ENCODE measurements around the gene PEMT. TPM values are rescaled to one million over a fixed set of nuclear protein-coding genes. Genes with fewer than 3 reads are reported as not detected.
"Not testable (repeated sequence)": the region's sequence is repeated elsewhere in the genome, so short reads cannot be mapped to it uniquely, and the experiment has no call there.

Gene PEMT
- polyA plus RNA-seq = 10 to 100 TPM; 27.2 to 34.2 TPM

GRCh38 chr17:17591355-17592298 lies at the start of gene PEMT:
TSS of gene PEMT (minus strand) at chr17:17591708. CDS start at chr17:17591626, 82 bp downstream.
- Histone ChIP-seq H3K4me1 (ENCODE audit: control insufficient read depth in 2 of 2, insufficient read depth in 2 of 2, low read length in 1 of 2) (peaks cover 2 to 16% of the 10 kb centered on the region in 2 donors), H3K27ac (ENCODE audit: low read depth in 2 of 2, low read length in 1 of 2) (peak within 1 kb of the TSS; percentile 95 to 97), H3K27me3 (ENCODE audit: control insufficient read depth in 1 of 2, insufficient read depth in 2 of 2, low read length in 2 of 2) (no peaks in the 10 kb centered on the region), H3K9me3 (ENCODE audit: control insufficient read depth in 2 of 2, insufficient read depth in 1 of 2, low read depth in 1 of 2, low read length in 1 of 2) (no peaks in the 10 kb centered on the region), H3K36me3 (ENCODE audit: control insufficient read depth in 2 of 2, insufficient read depth in 2 of 2, low read length in 1 of 2) (no peaks in the 10 kb centered on the region), H3K4me3 (ENCODE audit: low read depth in 1 of 2, low read length in 2 of 2) (peak within 1 kb of the TSS; percentile 59 to 92)
- WGBS, 2 donors = 0 to 1% methylated on average over 86 of the region's 86 CpGs

GRCh38 chr17:17639661-17640270 lies 48.3 kb upstream of the PEMT start:
- not testable (repeated sequence) for H3K4me1 ChIP-seq (ENCODE audit: control insufficient read depth in 2 of 2, insufficient read depth in 2 of 2, low read length in 1 of 2); H3K27ac ChIP-seq (ENCODE audit: low read depth in 2 of 2, low read length in 1 of 2); H3K4me3 ChIP-seq (ENCODE audit: low read depth in 1 of 2, low read length in 2 of 2); H3K9me3 ChIP-seq (ENCODE audit: control insufficient read depth in 2 of 2, insufficient read depth in 1 of 2, low read depth in 1 of 2, low read length in 1 of 2); H3K27me3 ChIP-seq (ENCODE audit: control insufficient read depth in 1 of 2, insufficient read depth in 2 of 2, low read length in 2 of 2); H3K36me3 ChIP-seq (ENCODE audit: control insufficient read depth in 2 of 2, insufficient read depth in 2 of 2, low read length in 1 of 2)
- 57 to 61% methylated on average over 9 of the region's 9 CpGs for WGBS, 2 donors

GRCh38 chr17:17638467-17638866 lies 47.0 kb upstream of the PEMT start:
- WGBS, 2 donors = 53 to 77% methylated on average over 2 of the region's 2 CpGs
- Histone ChIP-seq H3K9me3 (ENCODE audit: control insufficient read depth in 2 of 2, insufficient read depth in 1 of 2, low read depth in 1 of 2, low read length in 1 of 2) (no peaks in the 10 kb centered on the region), H3K27me3 (ENCODE audit: control insufficient read depth in 1 of 2, insufficient read depth in 2 of 2, low read length in 2 of 2) (no peaks in the 10 kb centered on the region), H3K27ac (ENCODE audit: low read depth in 2 of 2, low read length in 1 of 2) (no peak overlapping the region), H3K4me1 (ENCODE audit: control insufficient read depth in 2 of 2, insufficient read depth in 2 of 2, low read length in 1 of 2) (no peaks in the 10 kb centered on the region), H3K4me3 (ENCODE audit: low read depth in 1 of 2, low read length in 2 of 2) (no peak overlapping the region), H3K36me3 (ENCODE audit: control insufficient read depth in 2 of 2, insufficient read depth in 2 of 2, low read length in 1 of 2) (no peaks in the 10 kb centered on the region)

- 59 to 60% methylated on average over 5 of the region's 5 CpGs for WGBS, 2 donors
- no peaks in the 10 kb centered on the region for H3K4me1 ChIP-seq (ENCODE audit: control insufficient read depth in 2 of 2, insufficient read depth in 2 of 2, low read length in 1 of 2)
- no peaks in the 10 kb centered on the region for H3K9me3 ChIP-seq (ENCODE audit: control insufficient read depth in 2 of 2, insufficient read depth in 1 of 2, low read depth in 1 of 2, low read length in 1 of 2)
- H3K27ac ChIP-seq (ENCODE audit: low read depth in 2 of 2, low read length in 1 of 2) = no peak overlapping the region
- no peaks in the 10 kb centered on the region for H3K36me3 ChIP-seq (ENCODE audit: control insufficient read depth in 2 of 2, insufficient read depth in 2 of 2, low read length in 1 of 2)
- no peaks in the 10 kb centered on the region for H3K27me3 ChIP-seq (ENCODE audit: control insufficient read depth in 1 of 2, insufficient read depth in 2 of 2, low read length in 2 of 2)
- no peak overlapping the region for H3K4me3 ChIP-seq (ENCODE audit: low read depth in 1 of 2, low read length in 2 of 2)
These were observed 44.9 kb upstream of the PEMT start for GRCh38 chr17:17636272-17636885.

- H3K36me3 ChIP-seq (ENCODE audit: control insufficient read depth in 2 of 2, insufficient read depth in 2 of 2, low read length in 1 of 2); H3K4me3 ChIP-seq (ENCODE audit: low read depth in 1 of 2, low read length in 2 of 2); H3K27me3 ChIP-seq (ENCODE audit: control insufficient read depth in 1 of 2, insufficient read depth in 2 of 2, low read length in 2 of 2); H3K4me1 ChIP-seq (ENCODE audit: control insufficient read depth in 2 of 2, insufficient read depth in 2 of 2, low read length in 1 of 2); H3K9me3 ChIP-seq (ENCODE audit: control insufficient read depth in 2 of 2, insufficient read depth in 1 of 2, low read depth in 1 of 2, low read length in 1 of 2); H3K27ac ChIP-seq (ENCODE audit: low read depth in 2 of 2, low read length in 1 of 2): not testable (repeated sequence)
- 81 to 85% methylated on average over 15 of the region's 15 CpGs for WGBS, 2 donors
These were observed 44.2 kb upstream of the PEMT start for GRCh38 chr17:17635537-17636271.

- Histone ChIP-seq H3K36me3 (ENCODE audit: control insufficient read depth in 2 of 2, insufficient read depth in 2 of 2, low read length in 1 of 2) (no peaks in the 10 kb centered on the region), H3K27me3 (ENCODE audit: control insufficient read depth in 1 of 2, insufficient read depth in 2 of 2, low read length in 2 of 2) (no peaks in the 10 kb centered on the region), H3K9me3 (ENCODE audit: control insufficient read depth in 2 of 2, insufficient read depth in 1 of 2, low read depth in 1 of 2, low read length in 1 of 2) (no peaks in the 10 kb centered on the region), H3K27ac (ENCODE audit: low read depth in 2 of 2, low read length in 1 of 2) (no peak overlapping the region), H3K4me1 (ENCODE audit: control insufficient read depth in 2 of 2, insufficient read depth in 2 of 2, low read length in 1 of 2) (no peaks in the 10 kb centered on the region), H3K4me3 (ENCODE audit: low read depth in 1 of 2, low read length in 2 of 2) (no peak overlapping the region)
- 83 to 88% methylated on average over 5 of the region's 5 CpGs for WGBS, 2 donors
These were observed 43.6 kb upstream of the PEMT start for GRCh38 chr17:17635126-17635525.

- H3K27me3 ChIP-seq (ENCODE audit: control insufficient read depth in 1 of 2, insufficient read depth in 2 of 2, low read length in 2 of 2) = no peaks in the 10 kb centered on the region
- no peaks in the 10 kb centered on the region for H3K9me3 ChIP-seq (ENCODE audit: control insufficient read depth in 2 of 2, insufficient read depth in 1 of 2, low read depth in 1 of 2, low read length in 1 of 2)
These were observed 41.8 kb upstream of the PEMT start for GRCh38 chr17:17633310-17633709.

GRCh38 chr17:17632690-17633089 lies 41.2 kb upstream of the PEMT start:
- not testable (repeated sequence) for H3K4me1 ChIP-seq (ENCODE audit: control insufficient read depth in 2 of 2, insufficient read depth in 2 of 2, low read length in 1 of 2); H3K4me3 ChIP-seq (ENCODE audit: low read depth in 1 of 2, low read length in 2 of 2); H3K36me3 ChIP-seq (ENCODE audit: control insufficient read depth in 2 of 2, insufficient read depth in 2 of 2, low read length in 1 of 2); H3K9me3 ChIP-seq (ENCODE audit: control insufficient read depth in 2 of 2, insufficient read depth in 1 of 2, low read depth in 1 of 2, low read length in 1 of 2); H3K27me3 ChIP-seq (ENCODE audit: control insufficient read depth in 1 of 2, insufficient read depth in 2 of 2, low read length in 2 of 2); H3K27ac ChIP-seq (ENCODE audit: low read depth in 2 of 2, low read length in 1 of 2)
- 80 to 83% methylated on average over 5 of the region's 5 CpGs for WGBS, 2 donors

More at GRCh38 chr17:17633310-17633709, 41.8 kb upstream of the PEMT start:
- Histone ChIP-seq H3K27ac (ENCODE audit: low read depth in 2 of 2, low read length in 1 of 2) (no peak overlapping the region), H3K4me3 (ENCODE audit: low read depth in 1 of 2, low read length in 2 of 2) (no peak overlapping the region), H3K4me1 (ENCODE audit: control insufficient read depth in 2 of 2, insufficient read depth in 2 of 2, low read length in 1 of 2) (no peaks in the 10 kb centered on the region), H3K36me3 (ENCODE audit: control insufficient read depth in 2 of 2, insufficient read depth in 2 of 2, low read length in 1 of 2) (no peaks in the 10 kb centered on the region)
- WGBS, 2 donors = 75 to 78% methylated on average over 6 of the region's 6 CpGs

GRCh38 chr17:17628388-17629008 lies 37.0 kb upstream of the PEMT start:
- WGBS, 2 donors = 50 to 61% methylated on average over 17 of the region's 17 CpGs
- H3K27ac ChIP-seq (ENCODE audit: low read depth in 2 of 2, low read length in 1 of 2) = no peak overlapping the region
- H3K4me1 ChIP-seq (ENCODE audit: control insufficient read depth in 2 of 2, insufficient read depth in 2 of 2, low read length in 1 of 2) = peaks cover 0 to 2% of the 10 kb centered on the region in 2 donors
- no peaks in the 10 kb centered on the region for H3K9me3 ChIP-seq (ENCODE audit: control insufficient read depth in 2 of 2, insufficient read depth in 1 of 2, low read depth in 1 of 2, low read length in 1 of 2)
- no peaks in the 10 kb centered on the region for H3K27me3 ChIP-seq (ENCODE audit: control insufficient read depth in 1 of 2, insufficient read depth in 2 of 2, low read length in 2 of 2)
- H3K36me3 ChIP-seq (ENCODE audit: control insufficient read depth in 2 of 2, insufficient read depth in 2 of 2, low read length in 1 of 2) = no peaks in the 10 kb centered on the region
- H3K4me3 ChIP-seq (ENCODE audit: low read depth in 1 of 2, low read length in 2 of 2) = no peak overlapping the region

Measured in esophagus (tissue), 2 donors.